CD4-positive, alpha-beta memory T cell (primary cell): Measurements from ENCODE around the gene PRKCQ. TPM values are rescaled to one million over a fixed set of nuclear protein-coding genes. Genes with fewer than 3 reads are reported as not detected.
A peak's percentile ranks its signal among the peaks of the same experiment; 100 is the strongest.
"Not testable (repeated sequence)": the region's sequence is repeated elsewhere in the genome, so short reads cannot be mapped to it uniquely, and the experiment has no call there.

Source experiments
- CTCF ChIA-PET: fragments of 350-600 bp; sonication (Branson Sonifier 250); formaldehyde crosslinking; loops from one replicate; lab custom pipeline; 2021; ENCODE audit warnings: inconsistent platforms; ENCODE audit not compliant: partially characterized antibody; lab: Charles Lee
- POLR2A ChIA-PET: fragments of 350-600 bp; sonication (Branson Sonifier 250); formaldehyde crosslinking; loops from one replicate; lab custom pipeline; 2021; ENCODE audit not compliant: partially characterized antibody; lab: Charles Lee
- DNase-seq, 5 donors: peaks; one replicate each; pipeline versions ENCODE4 v3.0.0 to v3.0.0-alpha.2; 2020 to 2022; ENCODE audit warnings: mixed read lengths in 1 of 5
- H3K27ac ChIP-seq: one replicate; pipeline ENCODE4 v1.7.0; 2013; ENCODE audit warnings: low read depth, low read length
- H3K27me3 ChIP-seq: 2 replicates; pipeline ENCODE4 v1.7.0; 2013; ENCODE audit warnings: mild to moderate bottlenecking, low read length, moderate library complexity; ENCODE audit not compliant: insufficient read depth
- H3K36me3 ChIP-seq: 2 replicates; pipeline ENCODE4 v1.7.0; 2013; ENCODE audit warnings: mild to moderate bottlenecking, low read length, moderate library complexity; ENCODE audit not compliant: insufficient read depth
- H3K4me1 ChIP-seq: 2 replicates; pipeline ENCODE4 v1.7.0; 2013; ENCODE audit warnings: mild to moderate bottlenecking, low read length, moderate library complexity; ENCODE audit not compliant: insufficient read depth
- H3K4me3 ChIP-seq, 2 donors: one replicate each; pipeline ENCODE4 v1.7.0; 2013; ENCODE audit warnings: low read length in 2 of 2, mild to moderate bottlenecking in 1 of 2
- H3K9me3 ChIP-seq, 2 donors: one replicate each; pipeline ENCODE4 v1.7.0; 2013; ENCODE audit warnings: low read length in 2 of 2, control low read depth in 1 of 2; ENCODE audit not compliant: control insufficient read depth in 1 of 2
- H3K27ac Mint-ChIP-seq, 7 donors: one replicate each; pipeline ENCODE4 v1.8.0; 2020 to 2021; ENCODE audit warnings: mixed read lengths in 7 of 7, mild to moderate bottlenecking in 6 of 7, inconsistent platforms in 3 of 7, moderate library complexity in 3 of 7
- H3K27me3 Mint-ChIP-seq, 2 donors: one replicate each; pipeline ENCODE4 v1.8.0; 2020 to 2021; ENCODE audit warnings: mixed read lengths in 2 of 2
- H3K36me3 Mint-ChIP-seq, 2 donors: one replicate each; pipeline ENCODE4 v1.8.0; 2020 to 2021; ENCODE audit warnings: mixed read lengths in 2 of 2, inconsistent platforms in 1 of 2, mild to moderate bottlenecking in 1 of 2
- H3K4me1 Mint-ChIP-seq, 4 donors: one replicate each; pipeline ENCODE4 v1.8.0; 2020 to 2021; ENCODE audit warnings: mixed read lengths in 4 of 4, mild to moderate bottlenecking in 1 of 4
- H3K4me3 Mint-ChIP-seq, 8 donors: one replicate each; pipeline ENCODE4 v1.8.0; 2020 to 2021; ENCODE audit warnings: mixed read lengths in 8 of 8, mild to moderate bottlenecking in 7 of 8, moderate library complexity in 6 of 8, inconsistent platforms in 3 of 8
- H3K9me3 Mint-ChIP-seq, 8 donors: one replicate each; pipeline ENCODE4 v1.8.0; 2020 to 2021; ENCODE audit warnings: mixed read lengths in 8 of 8, mild to moderate bottlenecking in 5 of 8, inconsistent platforms in 3 of 8, moderate library complexity in 1 of 8
- intact Hi-C: fragments of 100-400 bp; cut with micrococcal nuclease; formaldehyde crosslinking; loops from one replicate; pipeline ENCODE4 v1.15.1; 2023
- polyA plus RNA-seq, 2 donors: library from polyadenylated mRNA; unstranded; fragments of 300-500 nt; fragmentation: Illumina TruSeq; gene quantifications; one replicate each; pipeline ENCODE4 v1.2.3, GENCODE V29; 2021
- total RNA-seq, 2 experiments: library from RNA; stranded (reverse); gene quantifications; one replicate each; pipeline ENCODE4 v1.2.3, GENCODE V29; 2021

The PRKCQ gene
- total and polyA plus RNA-seq, 4 experiments from 2014 or later: 45.0 to 77.1 (median 71.0) TPM

- Histone ChIP-seq H3K9me3 (no peaks in the 10 kb centered on the region), H3K27me3 (no peaks in the 10 kb centered on the region), H3K4me1 (peaks cover 61% of the 10 kb centered on the region), H3K27ac (peak overlapping the region; percentile 90), H3K4me3 (peak overlapping the region; percentile 62 to 93), H3K36me3 (peaks cover 6% of the 10 kb centered on the region)
- ChIA-PET CTCF (interaction anchor here (0.8 to 6.5 kb wide), 9 partner anchors 11 to 117 kb away, joined by 3 to 106 read pairs (median 19); no protein-coding TSS in a partner anchor), POLR2A (interaction anchor here (0.7 to 12.4 kb wide), 13 partner anchors 12 to 1451 kb away, joined by 3 to 355 read pairs (median 7); partner anchors contain the start of gene FBH1)
- Mint-ChIP-seq H3K36me3 (peaks cover 52 to 66% of the 10 kb centered on the region in 2 donors), H3K4me1 (peaks cover 36 to 85% (median 58%) of the 10 kb centered on the region in 4 donors), H3K27me3 (no peaks in the 10 kb centered on the region), H3K27ac (peak overlapping the region; percentile 93 to 99 (median 96)), H3K4me3 (peak overlapping the region; percentile 90 to 99 (median 94)), H3K9me3 (no peaks in the 10 kb centered on the region)
- peak; percentile 61 to 77 (median 71) for DNase-seq
- intact Hi-C loops: loop anchor here (1.0 kb wide), 1 partner anchor 9 kb away; no protein-coding TSS in a partner anchor
Measured at GRCh38 chr10:6583447-6583846, 3.4 kb upstream of the PRKCQ start.

GRCh38 chr10:6582913-6583312 is 2.8 kb upstream of the PRKCQ start:
- not testable (repeated sequence) for H3K27me3 ChIP-seq, H3K9me3 ChIP-seq, H3K9me3 Mint-ChIP-seq, H3K27me3 Mint-ChIP-seq, DNase-seq, H3K36me3 ChIP-seq
- Histone ChIP-seq H3K27ac (peak overlapping the region; percentile 90), H3K4me1 (peaks cover 58% of the 10 kb centered on the region), H3K4me3 (peak overlapping the region; percentile 62 to 93)
- POLR2A ChIA-PET: interaction anchor here (0.9 to 12.4 kb wide), 12 partner anchors 14 to 173 kb away, joined by 3 to 355 read pairs (median 12); no protein-coding TSS in a partner anchor
- CTCF ChIA-PET: interaction anchor here (1.1 to 6.5 kb wide), 12 partner anchors 12 to 172 kb away, joined by 3 to 106 read pairs (median 17); no protein-coding TSS in a partner anchor
- intact Hi-C loops: loop anchor here (1.0 kb wide), 1 partner anchor 9 kb away; no protein-coding TSS in a partner anchor
- H3K27ac Mint-ChIP-seq: peak overlapping the region; percentile 93 to 99 (median 96)
- peaks cover 48 to 67% of the 10 kb centered on the region in 2 donors for H3K36me3 Mint-ChIP-seq
- peak overlapping the region; percentile 90 to 99 (median 94) for H3K4me3 Mint-ChIP-seq
- H3K4me1 Mint-ChIP-seq: peaks cover 34 to 85% (median 56%) of the 10 kb centered on the region in 4 donors

GRCh38 chr10:6582298-6582697 is 2.2 kb upstream of the PRKCQ start:
- Histone ChIP-seq H3K9me3 (no peaks in the 10 kb centered on the region), H3K4me1 (peaks cover 59% of the 10 kb centered on the region), H3K4me3 (peak overlapping the region in 1 of 2 donors; percentile 62), H3K36me3 (peaks cover 5% of the 10 kb centered on the region), H3K27ac (peak overlapping the region; percentile 90), H3K27me3 (no peaks in the 10 kb centered on the region)
- H3K4me3 Mint-ChIP-seq: peak overlapping the region; percentile 90 to 99 (median 94)
- no peaks in the 10 kb centered on the region for H3K9me3 Mint-ChIP-seq
- ChIA-PET POLR2A (interaction anchor here (1.0 to 12.4 kb wide), 20 partner anchors 12 to 172 kb away, joined by 3 to 355 read pairs (median 12); no protein-coding TSS in a partner anchor), CTCF (interaction anchor here (0.8 to 6.5 kb wide), 21 partner anchors 12 to 172 kb away, joined by 3 to 106 read pairs (median 6); no protein-coding TSS in a partner anchor)
- DNase-seq: no peak
- H3K36me3 Mint-ChIP-seq: peaks cover 44 to 66% of the 10 kb centered on the region in 2 donors
- H3K4me1 Mint-ChIP-seq: peaks cover 37 to 85% (median 55%) of the 10 kb centered on the region in 4 donors
- H3K27me3 Mint-ChIP-seq: no peaks in the 10 kb centered on the region
- intact Hi-C loops: no loop called here
- peak overlapping the region; percentile 93 to 99 (median 96) for H3K27ac Mint-ChIP-seq

GRCh38 chr10:6581778-6582228 is 1.7 kb upstream of the PRKCQ start:
- H3K36me3 Mint-ChIP-seq: peaks cover 40 to 64% of the 10 kb centered on the region in 2 donors
- ChIA-PET CTCF (interaction anchor here (0.8 to 6.5 kb wide), 25 partner anchors 7 to 171 kb away, joined by 3 to 106 read pairs (median 6); no protein-coding TSS in a partner anchor), POLR2A (interaction anchor here (1.0 to 12.4 kb wide), 23 partner anchors 12 to 413 kb away, joined by 3 to 355 read pairs (median 10); no protein-coding TSS in a partner anchor)
- DNase-seq: peak in 1 of 5 donors; percentile 51
- peak overlapping the region; percentile 90 for H3K27ac ChIP-seq
- no peaks in the 10 kb centered on the region for H3K27me3 ChIP-seq
- H3K4me3 ChIP-seq: peak overlapping the region; percentile 62 to 83
- peaks cover 5% of the 10 kb centered on the region for H3K36me3 ChIP-seq
- peak overlapping the region; percentile 93 to 99 (median 96) for H3K27ac Mint-ChIP-seq
- H3K9me3 Mint-ChIP-seq: no peaks in the 10 kb centered on the region
- H3K4me1 ChIP-seq: peaks cover 61% of the 10 kb centered on the region
- intact Hi-C loops: no loop called here
- no peaks in the 10 kb centered on the region for H3K9me3 ChIP-seq
- peaks cover 37 to 84% (median 54%) of the 10 kb centered on the region in 4 donors for H3K4me1 Mint-ChIP-seq
- H3K27me3 Mint-ChIP-seq: no peaks in the 10 kb centered on the region
- peak overlapping the region; percentile 90 to 99 (median 94) for H3K4me3 Mint-ChIP-seq

GRCh38 chr10:6581223-6581622 is 1.1 kb upstream of the PRKCQ start:
- ChIA-PET POLR2A (interaction anchor here (0.8 to 12.4 kb wide), 25 partner anchors 11 to 544 kb away, joined by 3 to 355 read pairs (median 10); no protein-coding TSS in a partner anchor), CTCF (interaction anchor here (0.8 to 6.5 kb wide), 28 partner anchors 8 to 136 kb away, joined by 3 to 106 read pairs (median 6); no protein-coding TSS in a partner anchor)
- intact Hi-C loops, H3K9me3 Mint-ChIP-seq, H3K9me3 ChIP-seq, DNase-seq, H3K36me3 ChIP-seq, H3K27me3 Mint-ChIP-seq, H3K27me3 ChIP-seq: not testable (repeated sequence)
- peak overlapping the region; percentile 62 to 83 for H3K4me3 ChIP-seq
- Mint-ChIP-seq H3K27ac (peak overlapping the region; percentile 93 to 99 (median 96)), H3K4me3 (peak overlapping the region; percentile 90 to 99 (median 94)), H3K36me3 (peaks cover 36 to 60% of the 10 kb centered on the region in 2 donors), H3K4me1 (peaks cover 36 to 82% (median 53%) of the 10 kb centered on the region in 4 donors)
- peak overlapping the region; percentile 90 for H3K27ac ChIP-seq
- peaks cover 63% of the 10 kb centered on the region for H3K4me1 ChIP-seq

- peak; percentile 76 to 86 (median 82) for DNase-seq
- H3K9me3 Mint-ChIP-seq: no peaks in the 10 kb centered on the region
- no peaks in the 10 kb centered on the region for H3K27me3 Mint-ChIP-seq
- intact Hi-C loops: loop anchor here (1.0 kb wide), 5 partner anchors 20 to 135 kb away; no protein-coding TSS in a partner anchor
- no peaks in the 10 kb centered on the region for H3K9me3 ChIP-seq
- peak overlapping the region; percentile 90 to 99 (median 94) for H3K4me3 Mint-ChIP-seq
- H3K27ac ChIP-seq: peak overlapping the region; percentile 90
- no peaks in the 10 kb centered on the region for H3K27me3 ChIP-seq
- peaks cover 5% of the 10 kb centered on the region for H3K36me3 ChIP-seq
- peaks cover 29 to 54% of the 10 kb centered on the region in 2 donors for H3K36me3 Mint-ChIP-seq
- ChIA-PET CTCF (interaction anchor here (0.6 to 6.5 kb wide), 29 partner anchors 9 to 171 kb away, joined by 3 to 106 read pairs (median 5); no protein-coding TSS in a partner anchor), POLR2A (interaction anchor here (0.7 to 12.4 kb wide), 28 partner anchors 10 to 543 kb away, joined by 3 to 355 read pairs (median 6); no protein-coding TSS in a partner anchor)
- H3K4me1 Mint-ChIP-seq: peaks cover 40 to 82% (median 52%) of the 10 kb centered on the region in 4 donors
- peak overlapping the region; percentile 93 to 99 (median 96) for H3K27ac Mint-ChIP-seq
- H3K4me1 ChIP-seq: peaks cover 63% of the 10 kb centered on the region
- peak overlapping the region; percentile 83 to 86 for H3K4me3 ChIP-seq
Measured at GRCh38 chr10:6580279-6581029, 378 bp upstream of the PRKCQ start.
